HEK293T (cell line): ENCODE results near the gene PPP5C.

Experiments
- FOXA1 ChIP-seq: fragments of 450-650 bp; IDR thresholded peaks from 2 replicates; pipeline ENCODE4 v1.6.1; 2016; ENCODE audit warnings: mild to moderate bottlenecking
- FOXK2 ChIP-seq: fragments of 450-650 bp; IDR thresholded peaks from 2 replicates; pipeline ENCODE4 v1.6.1; 2016; ENCODE audit warnings: mild to moderate bottlenecking
- SP1 ChIP-seq: fragments of 450-650 bp; IDR thresholded peaks from 2 replicates; pipeline ENCODE4 v1.6.1; 2017

- TF ChIP-seq FOXA1 (no peak), SP1 (no peak), FOXK2 (no peak)
Observed at GRCh38 chr19:46387713-46388130, 40.8 kb downstream of the PPP5C start.
